ENCODE data around the gene LMOD2. TPM values are rescaled to one million over a fixed set of nuclear protein-coding genes. Genes with fewer than 3 reads are reported as not detected.
A peak's percentile ranks its signal among the peaks of the same experiment; 100 is the strongest.

Gene LMOD2
- total and polyA plus RNA-seq, 3 experiments from 2014 or later = not detected

GRCh38 chr7:123679614-123680013 is 23.9 kb downstream of the LMOD2 start:
- ChIA-PET POLR2A (no interaction called here), CTCF (no interaction called here)
- Mint-ChIP-seq H3K4me3 (no peak overlapping the region), H3K4me1 (no peaks in the 10 kb centered on the region), H3K27ac (no peak overlapping the region), H3K27me3 (no peaks in the 10 kb centered on the region), H3K36me3 (peaks cover 0 to 33% (median 5%) of the 10 kb centered on the region in 3 donors), H3K9me3 (no peaks in the 10 kb centered on the region)
- Histone ChIP-seq H3K4me1 (ENCODE audit: insufficient read depth, low read length) (no peaks in the 10 kb centered on the region), H3K4me3 (ENCODE audit: low read length) (no peak overlapping the region), H3K36me3 (ENCODE audit: insufficient read depth, low read length) (peaks cover 4% of the 10 kb centered on the region), H3K27me3 (ENCODE audit: insufficient read depth, low read length, poor library complexity, severe bottlenecking) (no peaks in the 10 kb centered on the region), H3K27ac (ENCODE audit: low read depth, low read length) (no peak overlapping the region), H3K9me3 (ENCODE audit: low read length) (no peaks in the 10 kb centered on the region)
- no peak for DNase-seq

GRCh38 chr7:123680580-123680979 is 24.9 kb downstream of the LMOD2 start:
- CTCF ChIA-PET = no interaction called here
- H3K4me1 Mint-ChIP-seq = no peaks in the 10 kb centered on the region
- peaks cover 0 to 41% (median 5%) of the 10 kb centered on the region in 3 donors for H3K36me3 Mint-ChIP-seq

GRCh38 chr7:123681561-123681960 is 25.9 kb downstream of the LMOD2 start:
- H3K4me3 ChIP-seq (ENCODE audit: low read length) = no peak overlapping the region
- peaks cover 0 to 44% (median 5%) of the 10 kb centered on the region in 3 donors for H3K36me3 Mint-ChIP-seq
- H3K4me1 Mint-ChIP-seq = no peaks in the 10 kb centered on the region
- H3K27ac ChIP-seq (ENCODE audit: low read depth, low read length) = no peak overlapping the region
- H3K36me3 ChIP-seq (ENCODE audit: insufficient read depth, low read length) = peaks cover 4% of the 10 kb centered on the region
- no peaks in the 10 kb centered on the region for H3K27me3 ChIP-seq (ENCODE audit: insufficient read depth, low read length, poor library complexity, severe bottlenecking)
- H3K27me3 Mint-ChIP-seq = no peaks in the 10 kb centered on the region
- no peaks in the 10 kb centered on the region for H3K9me3 Mint-ChIP-seq
- H3K4me3 Mint-ChIP-seq = no peak overlapping the region
- no peaks in the 10 kb centered on the region for H3K4me1 ChIP-seq (ENCODE audit: insufficient read depth, low read length)
- POLR2A ChIA-PET = no interaction called here
- no peak overlapping the region for H3K27ac Mint-ChIP-seq
- no peaks in the 10 kb centered on the region for H3K9me3 ChIP-seq (ENCODE audit: low read length)
- CTCF ChIA-PET = interaction anchor here (0.8 kb wide), 1 partner anchor 185 kb away, joined by 3 read pairs; no protein-coding TSS in a partner anchor
- DNase-seq = no peak

More at GRCh38 chr7:123680580-123680979, 24.9 kb downstream of the LMOD2 start:
- POLR2A ChIA-PET = no interaction called here
- H3K4me3 Mint-ChIP-seq = no peak overlapping the region
- no peaks in the 10 kb centered on the region for H3K27me3 ChIP-seq (ENCODE audit: insufficient read depth, low read length, poor library complexity, severe bottlenecking)
- H3K36me3 ChIP-seq (ENCODE audit: insufficient read depth, low read length) = peaks cover 4% of the 10 kb centered on the region
- no peak overlapping the region for H3K27ac ChIP-seq (ENCODE audit: low read depth, low read length)
- H3K4me1 ChIP-seq (ENCODE audit: insufficient read depth, low read length) = no peaks in the 10 kb centered on the region
- H3K9me3 ChIP-seq (ENCODE audit: low read length) = no peaks in the 10 kb centered on the region
- H3K27me3 Mint-ChIP-seq = no peaks in the 10 kb centered on the region
- no peak overlapping the region for H3K27ac Mint-ChIP-seq
- no peaks in the 10 kb centered on the region for H3K9me3 Mint-ChIP-seq
- no peak for DNase-seq
- no peak overlapping the region for H3K4me3 ChIP-seq (ENCODE audit: low read length)

- H3K27ac ChIP-seq (ENCODE audit: low read depth, low read length) = no peak overlapping the region
- no peaks in the 10 kb centered on the region for H3K4me1 ChIP-seq (ENCODE audit: insufficient read depth, low read length)
- peaks cover 0 to 54% (median 5%) of the 10 kb centered on the region in 3 donors for H3K36me3 Mint-ChIP-seq
- H3K27me3 ChIP-seq (ENCODE audit: insufficient read depth, low read length, poor library complexity, severe bottlenecking) = no peaks in the 10 kb centered on the region
- ChIA-PET CTCF (interaction anchor here (0.7 to 1.0 kb wide), 4 partner anchors 66 to 193 kb away, joined by 3 to 9 read pairs (median 3); partner anchors contain the start of gene WASL), POLR2A (interaction anchor here (0.7 kb wide), 1 partner anchor 8 kb away, joined by 3 read pairs; no protein-coding TSS in a partner anchor)
- no peaks in the 10 kb centered on the region for H3K4me1 Mint-ChIP-seq
- H3K4me3 Mint-ChIP-seq = no peak overlapping the region
- peak in 2 of 5 donors; percentile 11 to 31 for DNase-seq
- no peaks in the 10 kb centered on the region for H3K9me3 ChIP-seq (ENCODE audit: low read length)
- H3K27ac Mint-ChIP-seq = no peak overlapping the region
- H3K9me3 Mint-ChIP-seq = no peaks in the 10 kb centered on the region
- peaks cover 4% of the 10 kb centered on the region for H3K36me3 ChIP-seq (ENCODE audit: insufficient read depth, low read length)
- H3K27me3 Mint-ChIP-seq = no peaks in the 10 kb centered on the region
- no peak overlapping the region for H3K4me3 ChIP-seq (ENCODE audit: low read length)
Measured at GRCh38 chr7:123682690-123683089, 27.0 kb downstream of the LMOD2 start.

GRCh38 chr7:123687161-123687560 is 31.5 kb downstream of the LMOD2 start:
- no peak overlapping the region for H3K4me3 ChIP-seq (ENCODE audit: low read length)
- no peak for DNase-seq
- CTCF ChIA-PET = no interaction called here

GRCh38 chr7:123687727-123688126 is 32.1 kb downstream of the LMOD2 start:
- H3K4me3 Mint-ChIP-seq = no peak overlapping the region
- no peaks in the 10 kb centered on the region for H3K9me3 ChIP-seq (ENCODE audit: low read length)
- H3K27me3 Mint-ChIP-seq = no peaks in the 10 kb centered on the region
- H3K4me3 ChIP-seq (ENCODE audit: low read length) = no peak overlapping the region
- no peaks in the 10 kb centered on the region for H3K4me1 ChIP-seq (ENCODE audit: insufficient read depth, low read length)
- H3K36me3 ChIP-seq (ENCODE audit: insufficient read depth, low read length) = peaks cover 21% of the 10 kb centered on the region
- H3K27ac ChIP-seq (ENCODE audit: low read depth, low read length) = no peak overlapping the region
- no peak overlapping the region for H3K27ac Mint-ChIP-seq
- POLR2A ChIA-PET = no interaction called here
- CTCF ChIA-PET = no interaction called here
- DNase-seq = no peak
- H3K9me3 Mint-ChIP-seq = no peaks in the 10 kb centered on the region
- H3K27me3 ChIP-seq (ENCODE audit: insufficient read depth, low read length, poor library complexity, severe bottlenecking) = no peaks in the 10 kb centered on the region
- peaks cover 0 to 70% (median 8%) of the 10 kb centered on the region in 3 donors for H3K36me3 Mint-ChIP-seq
- H3K4me1 Mint-ChIP-seq = no peaks in the 10 kb centered on the region

More at GRCh38 chr7:123687161-123687560, 31.5 kb downstream of the LMOD2 start:
- H3K27ac Mint-ChIP-seq = peak overlapping the region in 4 of 8 donors; percentile 4 to 67 (median 33)
- no peaks in the 10 kb centered on the region for H3K4me1 Mint-ChIP-seq
- Histone ChIP-seq H3K27ac (ENCODE audit: low read depth, low read length) (no peak overlapping the region), H3K4me1 (ENCODE audit: insufficient read depth, low read length) (no peaks in the 10 kb centered on the region), H3K9me3 (ENCODE audit: low read length) (no peaks in the 10 kb centered on the region), H3K27me3 (ENCODE audit: insufficient read depth, low read length, poor library complexity, severe bottlenecking) (no peaks in the 10 kb centered on the region), H3K36me3 (ENCODE audit: insufficient read depth, low read length) (peaks cover 21% of the 10 kb centered on the region)
- POLR2A ChIA-PET = no interaction called here
- H3K9me3 Mint-ChIP-seq = no peaks in the 10 kb centered on the region
- peaks cover 0 to 67% (median 5%) of the 10 kb centered on the region in 3 donors for H3K36me3 Mint-ChIP-seq
- H3K4me3 Mint-ChIP-seq = no peak overlapping the region
- H3K27me3 Mint-ChIP-seq = no peaks in the 10 kb centered on the region

GRCh38 chr7:123689250-123689649 is 33.6 kb downstream of the LMOD2 start:
- Histone ChIP-seq H3K36me3 (ENCODE audit: insufficient read depth, low read length) (peaks cover 21% of the 10 kb centered on the region), H3K4me3 (ENCODE audit: low read length) (no peak overlapping the region), H3K27ac (ENCODE audit: low read depth, low read length) (no peak overlapping the region), H3K27me3 (ENCODE audit: insufficient read depth, low read length, poor library complexity, severe bottlenecking) (no peaks in the 10 kb centered on the region), H3K4me1 (ENCODE audit: insufficient read depth, low read length) (no peaks in the 10 kb centered on the region), H3K9me3 (ENCODE audit: low read length) (no peaks in the 10 kb centered on the region)
- POLR2A ChIA-PET = no interaction called here
- peaks cover 0 to 72% (median 7%) of the 10 kb centered on the region in 3 donors for H3K36me3 Mint-ChIP-seq
- H3K9me3 Mint-ChIP-seq = no peaks in the 10 kb centered on the region
- H3K4me3 Mint-ChIP-seq = no peak overlapping the region
- no peak for DNase-seq
- no peak overlapping the region for H3K27ac Mint-ChIP-seq
- H3K4me1 Mint-ChIP-seq = no peaks in the 10 kb centered on the region
- no peaks in the 10 kb centered on the region for H3K27me3 Mint-ChIP-seq
- CTCF ChIA-PET = interaction anchor here (1.0 kb wide), 1 partner anchor 12 kb away, joined by 3 read pairs; no protein-coding TSS in a partner anchor

- Mint-ChIP-seq H3K4me1 (no peaks in the 10 kb centered on the region), H3K27me3 (no peaks in the 10 kb centered on the region), H3K36me3 (peaks cover 0 to 71% (median 10%) of the 10 kb centered on the region in 3 donors), H3K9me3 (no peaks in the 10 kb centered on the region), H3K4me3 (no peak overlapping the region), H3K27ac (peak overlapping the region in 1 of 8 donors; percentile 12)
- H3K9me3 ChIP-seq (ENCODE audit: low read length) = no peaks in the 10 kb centered on the region
- no peaks in the 10 kb centered on the region for H3K4me1 ChIP-seq (ENCODE audit: insufficient read depth, low read length)
- peaks cover 24% of the 10 kb centered on the region for H3K36me3 ChIP-seq (ENCODE audit: insufficient read depth, low read length)
- no peaks in the 10 kb centered on the region for H3K27me3 ChIP-seq (ENCODE audit: insufficient read depth, low read length, poor library complexity, severe bottlenecking)
- no peak for DNase-seq
- no peak overlapping the region for H3K4me3 ChIP-seq (ENCODE audit: low read length)
- ChIA-PET POLR2A (interaction anchor here (0.7 kb wide), 1 partner anchor 8 kb away, joined by 3 read pairs; no protein-coding TSS in a partner anchor), CTCF (no interaction called here)
- H3K27ac ChIP-seq (ENCODE audit: low read depth, low read length) = no peak overlapping the region
Measured at GRCh38 chr7:123690550-123690949, 34.9 kb downstream of the LMOD2 start.
